Stomach (tissue), 9 donors: Measurements from ENCODE around the gene PSMB1. TPM values are rescaled to one million over a fixed set of nuclear protein-coding genes. Genes with fewer than 3 reads are reported as not detected.
"Not testable (repeated sequence)": the region's sequence is repeated elsewhere in the genome, so short reads cannot be mapped to it uniquely, and the experiment has no call there.

Experiments used
- DNase-seq, 2 donors: peaks; one replicate each; pipeline versions ENCODE4 v3.0.0 to v3.0.0-alpha.2; 2013 to 2019
- H3K27ac ChIP-seq, 5 donors: fragments of 200-600 bp in 4 of 5; sonication (generic) in 4 of 5; one replicate each; pipeline ENCODE4 v1.5.1; 2013 to 2019; ENCODE audit warnings: mild to moderate bottlenecking in 1 of 5, moderate library complexity in 1 of 5
- H3K27me3 ChIP-seq, 3 donors: fragments of 200-600 bp; sonication (generic); one replicate each; pipeline ENCODE4 v1.5.1; 2017 to 2019; ENCODE audit warnings: mixed run types in 1 of 3
- H3K36me3 ChIP-seq, 4 donors: fragments of 200-600 bp; sonication (generic); 1 replicate in 3 of 4; 2 replicates in 1 of 4; pipeline ENCODE4 v1.5.1; 2016 to 2019
- H3K4me1 ChIP-seq, 4 donors: fragments of 200-600 bp; sonication (generic); one replicate each; pipeline ENCODE4 v1.5.1; 2016 to 2019
- H3K4me3 ChIP-seq, 4 donors: fragments of 200-600 bp; sonication (generic) in 3 of 4; one replicate each; pipeline ENCODE4 v1.5.1; 2016 to 2019; ENCODE audit warnings: mild to moderate bottlenecking in 1 of 4
- H3K9me3 ChIP-seq, 4 donors: fragments of 200-600 bp; sonication (generic); one replicate each; pipeline ENCODE4 v1.5.1; 2016 to 2019
- CTCF ChIP-seq, 7 experiments: fragments of 450-650 bp in 4 of 7; fragments of 200-600 bp in 3 of 7; sonication (generic) in 3 of 7; IDR thresholded peaks; one replicate each; pipeline ENCODE4 v1.5.1; 2016 to 2019; ENCODE audit warnings: antibody characterized with exemption in 7 of 7, control low read depth in 2 of 7, mild to moderate bottlenecking in 1 of 7
- EP300 ChIP-seq: sonication (generic); formaldehyde crosslinking; IDR thresholded peaks from one replicate; pipeline ENCODE4 v1.6.1; 2017; ENCODE audit warnings: antibody characterized with exemption
- POLR2A ChIP-seq, 4 donors: fragments of 450-650 bp; IDR thresholded peaks; one replicate each; pipeline ENCODE4 v1.6.1; 2016; ENCODE audit warnings: antibody characterized with exemption in 4 of 4, control low read depth in 2 of 4, mild to moderate bottlenecking in 1 of 4, moderate library complexity in 1 of 4
- POLR2AphosphoS5 ChIP-seq, 3 donors: sonication (generic); formaldehyde crosslinking; IDR thresholded peaks; one replicate each; pipeline ENCODE4 v1.6.1; 2016; ENCODE audit warnings: antibody characterized with exemption in 3 of 3
- WGBS, 5 donors: extraction: QIAGEN DNeasy Blood & Tissue Kit in 3 of 5; methylation state at CpG; one replicate each; pipeline versions ENCODE4 v1.1.5 to v1.1.7; 2013 to 2018; 5-methylcytosine and 5-hydroxymethylcytosine counted together
- intact Hi-C: fragments of 100-400 bp; cut with DNase I; formaldehyde crosslinking; loops from one replicate; pipeline ENCODE4 v1.15.1; 2023; ENCODE audit warnings: low total_unique reads
- polyA plus RNA-seq, 3 donors: library from polyadenylated mRNA; stranded (reverse); fragments of 200-250 nt; gene quantifications; one replicate each; pipeline ENCODE4 v1.2.3, GENCODE V29; 2013
- total RNA-seq, 5 donors: library from RNA; depleted of rRNA; stranded (reverse); fragments of >200 nt; gene quantifications; one replicate each; pipeline versions ENCODE4 v1.1.0 to v1.2.3, GENCODE V29; 2014 to 2016
- donor health status: healthy with polysubstance abuse.
- donor health status: Bipolar disorder and iron deficiency.
- donor health status: healthy.

The PSMB1 gene
- total and polyA plus RNA-seq, 8 donors: 36.5 to 304 (median 217) TPM

DNA sequence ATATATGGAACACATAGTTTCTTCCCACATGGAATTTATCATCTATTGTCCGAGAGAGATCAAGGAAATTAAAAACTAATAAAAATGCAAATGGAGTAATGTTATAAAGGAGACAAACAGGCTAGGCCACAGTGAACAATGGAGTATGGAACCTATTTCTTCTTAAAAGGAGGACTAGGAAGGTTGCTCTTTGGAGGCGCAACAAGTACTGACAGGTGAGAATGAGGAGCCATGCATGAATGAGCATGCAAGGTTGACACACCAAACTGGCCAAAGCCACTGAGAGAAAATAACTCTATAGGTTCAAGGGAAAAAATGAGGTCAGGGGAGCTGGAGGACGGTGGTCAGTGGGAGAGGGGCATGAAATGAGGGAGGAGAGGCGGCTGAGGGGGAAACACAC, 40.9 kb downstream of the PSMB1 start:
- no peak for TF ChIP-seq CTCF (IDR thresholded peaks at IDR 0.05)
- 81 to 92% (median 87%) methylated on average over 4 of the region's 4 CpGs for WGBS, 5 donors
- intact Hi-C loops: no loop called here

GRCh38 chr6:170510631-170511030, 42.5 kb downstream of the PSMB1 start:
- Histone ChIP-seq H3K9me3 (no peaks in the 10 kb centered on the region), H3K36me3 (no peaks in the 10 kb centered on the region), H3K4me1 (no peaks in the 10 kb centered on the region), H3K27me3 (peaks cover 0 to 6% (median 0%) of the 10 kb centered on the region in 3 donors), H3K27ac (no peak overlapping the region), H3K4me3 (no peak overlapping the region)
- TF ChIP-seq POLR2A (IDR thresholded peaks at IDR 0.05): no peak
- TF ChIP-seq POLR2AphosphoS5 (IDR thresholded peaks at IDR 0.05): no peak
- no peak for TF ChIP-seq EP300
- TF ChIP-seq CTCF (IDR thresholded peaks at IDR 0.05): no peak
- intact Hi-C loops: no loop called here
- WGBS, 5 donors: 93 to 96% (median 94%) methylated on average over 20 of the region's 20 CpGs
- DNase-seq: no peak

More for the DNA sequence above, 40.9 kb downstream of the PSMB1 start:
- peaks cover 0 to 6% (median 0%) of the 10 kb centered on the region in 3 donors for H3K27me3 ChIP-seq
- H3K36me3 ChIP-seq: no peaks in the 10 kb centered on the region
- no peak overlapping the region for H3K4me3 ChIP-seq
- peaks cover 0 to 3% (median 0%) of the 10 kb centered on the region in 4 donors for H3K9me3 ChIP-seq
- no peak overlapping the region for H3K27ac ChIP-seq
- DNase-seq: no peak
- no peaks in the 10 kb centered on the region for H3K4me1 ChIP-seq

GRCh38 chr6:170509723-170510018, 43.4 kb downstream of the PSMB1 start:
- peaks cover 0 to 6% (median 0%) of the 10 kb centered on the region in 3 donors for H3K27me3 ChIP-seq
- no peaks in the 10 kb centered on the region for H3K4me1 ChIP-seq
- no peaks in the 10 kb centered on the region for H3K9me3 ChIP-seq
- TF ChIP-seq POLR2A (IDR thresholded peaks at IDR 0.05) (no peak), POLR2AphosphoS5 (IDR thresholded peaks at IDR 0.05) (no peak), EP300 (no peak)
- 88 to 98% (median 94%) methylated on average over 3 of the region's 3 CpGs for WGBS, 5 donors
- H3K36me3 ChIP-seq: no peaks in the 10 kb centered on the region
- H3K4me3 ChIP-seq: no peak overlapping the region
- DNase-seq: no peak
- intact Hi-C loops: no loop called here
- no peak overlapping the region for H3K27ac ChIP-seq

DNA sequence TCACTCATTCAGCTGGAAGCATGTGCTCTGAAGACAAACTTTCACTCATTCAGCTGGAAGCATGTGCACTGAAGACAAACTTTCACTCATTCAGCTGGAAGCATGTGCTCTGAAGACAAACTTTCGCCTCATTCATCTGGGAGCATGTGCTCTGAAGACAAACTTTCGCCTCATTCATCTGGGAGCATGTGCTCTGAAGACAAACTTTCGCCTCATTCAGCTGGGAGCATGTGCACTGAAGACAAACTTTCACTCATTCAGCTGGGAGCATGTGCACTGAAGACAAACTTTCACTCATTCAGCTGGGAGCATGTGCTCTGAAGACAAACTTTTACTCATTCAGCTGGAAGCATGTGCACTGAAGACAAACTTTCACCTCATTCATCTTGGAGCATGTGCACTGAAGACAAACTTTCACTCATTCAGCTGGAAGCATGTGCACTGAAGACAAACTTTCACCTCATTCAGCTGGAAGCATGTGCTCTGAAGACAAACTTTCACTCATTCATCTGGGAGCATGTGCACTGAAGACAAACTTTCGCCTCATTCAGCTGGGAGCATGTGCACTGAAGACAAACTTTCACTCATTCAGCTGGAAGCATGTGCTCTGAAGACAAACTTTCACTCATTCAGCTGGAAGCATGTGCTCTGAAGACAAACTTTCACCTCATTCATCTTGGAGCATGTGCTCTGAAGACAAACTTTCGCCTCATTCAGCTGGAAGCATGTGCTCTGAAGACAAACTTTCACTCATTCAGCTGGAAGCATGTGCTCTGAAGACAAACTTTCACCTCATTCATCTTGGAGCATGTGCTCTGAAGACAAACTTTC, 44.0 kb downstream of the PSMB1 start:
- intact Hi-C loops, H3K27me3 ChIP-seq, H3K4me3 ChIP-seq, H3K9me3 ChIP-seq, DNase-seq, H3K36me3 ChIP-seq, H3K4me1 ChIP-seq, H3K27ac ChIP-seq: not testable (repeated sequence)
- 80 to 89% (median 85%) methylated on average over 5 of the region's 5 CpGs for WGBS, 5 donors

DNA sequence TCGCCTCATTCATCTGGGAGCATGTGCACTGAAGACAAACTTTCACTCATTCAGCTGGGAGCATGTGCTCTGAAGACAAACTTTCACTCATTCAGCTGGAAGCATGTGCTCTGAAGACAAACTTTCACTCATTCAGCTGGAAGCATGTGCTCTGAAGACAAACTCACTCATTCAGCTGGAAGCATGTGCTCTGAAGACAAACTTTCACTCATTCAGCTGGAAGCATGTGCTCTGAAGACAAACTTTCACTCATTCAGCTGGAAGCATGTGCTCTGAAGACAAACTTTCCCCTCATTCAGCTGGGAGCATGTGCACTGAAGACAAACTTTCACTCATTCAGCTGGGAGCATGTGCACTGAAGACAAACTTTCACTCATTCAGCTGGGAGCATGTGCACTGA, 44.8 kb downstream of the PSMB1 start:
- H3K9me3 ChIP-seq, H3K27me3 ChIP-seq, intact Hi-C loops, DNase-seq, H3K36me3 ChIP-seq, H3K4me1 ChIP-seq, H3K27ac ChIP-seq, H3K4me3 ChIP-seq: not testable (repeated sequence)
- 20 to 100% methylated on average over 1 of the region's 1 CpG; no CpG with 5 or more reads in 3 of the 5 donors for WGBS, 5 donors

DNA sequence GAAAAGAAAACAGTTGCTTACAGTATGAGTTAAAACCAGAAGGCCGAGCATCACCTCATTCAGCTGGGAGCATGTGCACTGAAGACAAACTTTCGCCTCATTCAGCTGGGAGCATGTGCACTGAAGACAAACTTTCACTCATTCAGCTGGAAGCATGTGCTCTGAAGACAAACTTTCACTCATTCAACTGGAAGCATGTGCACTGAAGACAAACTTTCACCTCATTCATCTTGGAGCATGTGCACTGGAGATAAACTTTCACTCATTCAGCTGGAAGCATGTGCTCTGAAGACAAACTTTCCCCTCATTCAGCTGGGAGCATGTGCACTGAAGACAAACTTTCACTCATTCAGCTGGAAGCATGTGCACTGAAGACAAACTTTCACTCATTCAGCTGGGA, 45.4 kb downstream of the PSMB1 start:
- DNase-seq, H3K4me3 ChIP-seq, H3K27ac ChIP-seq, intact Hi-C loops, H3K27me3 ChIP-seq, H3K36me3 ChIP-seq, H3K4me1 ChIP-seq, H3K9me3 ChIP-seq: not testable (repeated sequence)
- WGBS, 5 donors: 78 to 90% (median 82%) methylated on average over 2 of the region's 2 CpGs
